ENCODE data around the gene TLDC2.
"Not testable (repeated sequence)": the region's sequence is repeated elsewhere in the genome, so short reads cannot be mapped to it uniquely, and the experiment has no call there.

The TLDC2 gene

DNA sequence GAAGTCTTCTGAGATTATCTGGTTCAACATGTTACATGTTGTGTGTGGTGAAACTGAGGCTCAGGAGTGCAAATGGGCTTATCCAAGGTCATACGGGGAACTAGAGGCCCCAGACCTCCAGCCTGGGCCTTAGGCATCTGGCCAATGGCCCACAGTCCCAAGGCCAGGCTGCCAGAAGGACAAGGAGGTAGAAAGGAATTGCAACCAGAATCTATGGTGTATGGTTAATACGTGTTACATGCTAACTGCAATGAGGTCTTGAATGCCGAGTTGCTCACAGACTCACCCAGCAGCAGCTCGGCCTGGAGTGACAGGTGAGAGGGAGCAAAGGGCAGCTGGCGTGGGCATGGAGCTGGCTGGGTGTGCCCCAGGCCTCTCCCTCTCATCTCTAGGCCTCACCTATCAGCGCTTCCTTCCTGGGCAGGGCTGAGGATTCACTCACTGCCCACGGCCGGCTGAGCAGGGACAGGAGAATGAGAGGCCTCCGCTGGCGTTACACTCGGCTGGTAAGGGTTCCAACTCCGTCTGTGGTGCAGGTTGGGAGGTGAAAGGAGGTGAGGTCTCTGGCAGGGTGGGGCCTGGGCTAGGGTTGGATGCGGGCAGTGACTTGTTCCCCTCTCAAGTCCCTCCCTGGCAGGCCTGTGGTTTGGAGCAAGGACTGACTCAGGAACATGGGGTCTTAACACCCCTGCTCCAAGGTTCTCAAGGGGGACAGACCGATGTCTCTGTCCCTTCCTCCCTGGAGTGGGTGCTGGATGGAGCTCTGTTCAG is at the start of gene TLDC2:
Gene TLDC2 (plus strand): TSS at position 437 of the 771 bp plus-strand sequence. CDS start 37 bp downstream, at position 474.
- no peak for DNase-seq (ENCODE audit: low read depth, low spot score)

DNA sequence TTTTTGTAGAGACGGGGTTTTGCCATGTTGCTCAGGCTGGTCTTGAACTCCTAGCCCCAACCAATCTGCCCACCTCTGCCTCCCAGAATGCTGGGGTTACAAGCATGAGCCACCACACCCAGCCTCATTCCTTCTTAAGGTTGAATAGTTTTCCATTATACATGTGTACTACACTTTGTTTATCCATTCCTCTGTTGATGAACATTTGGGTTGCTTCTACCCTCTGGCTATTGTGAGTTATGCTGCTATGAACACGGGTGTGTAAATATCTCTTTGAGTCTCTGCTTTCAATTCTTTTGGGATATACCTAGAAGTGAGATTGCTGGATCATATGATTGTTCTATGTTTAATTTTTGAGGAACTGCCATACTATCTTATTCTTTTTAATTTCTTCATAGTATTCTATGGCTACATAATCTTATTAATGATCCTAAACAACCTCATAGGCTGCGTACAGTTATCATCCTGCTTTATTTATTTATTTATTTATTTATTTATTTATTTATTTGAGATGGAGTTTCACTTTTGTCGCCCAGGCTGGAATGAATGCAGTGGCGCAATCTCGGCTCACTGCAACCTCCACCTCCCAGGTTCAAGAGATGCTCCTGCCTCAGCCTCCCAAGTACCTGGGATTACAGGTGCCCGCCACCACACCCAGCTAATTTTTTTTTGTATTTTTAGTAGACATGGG is 49.2 kb upstream of the TLDC2 start:
- no peak for DNase-seq (ENCODE audit: low read depth, low spot score)

DNA sequence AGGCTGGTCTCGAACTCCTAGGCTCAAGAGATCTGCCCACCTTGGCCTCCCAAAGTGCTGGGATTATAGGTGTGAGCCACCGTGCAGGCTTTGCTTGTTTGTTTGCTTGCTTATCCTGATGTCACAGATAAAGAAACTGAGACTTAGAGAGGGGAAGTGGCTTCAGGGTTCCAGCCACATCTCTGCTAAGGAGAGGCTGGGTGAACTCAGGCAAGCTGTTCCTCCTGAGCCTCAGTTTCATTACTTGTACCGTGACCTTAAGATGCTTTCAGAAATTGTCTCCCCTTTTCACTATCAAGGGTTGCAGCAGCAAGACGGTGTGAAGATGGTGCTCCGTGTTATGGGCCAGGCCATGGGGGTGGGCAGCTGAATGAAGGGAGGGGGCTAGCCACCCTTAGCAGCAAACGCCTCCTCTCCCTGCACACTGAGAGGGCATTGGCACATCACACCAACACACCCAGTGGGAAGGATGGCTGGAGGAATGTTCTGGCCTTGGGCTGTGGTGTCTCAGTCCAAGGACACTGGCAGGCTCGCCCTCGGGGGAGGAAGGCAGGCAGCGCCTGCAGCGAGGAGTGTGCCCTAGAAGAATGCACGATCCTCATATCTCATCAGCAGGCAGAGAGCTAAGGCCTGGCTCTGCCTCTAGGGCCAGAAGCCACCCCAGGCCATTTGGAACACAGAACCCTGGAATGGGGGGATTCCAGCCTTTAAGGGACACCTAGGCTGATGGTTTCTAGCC is 48.2 kb upstream of the TLDC2 start:
- no peak for DNase-seq (ENCODE audit: low read depth, low spot score)

DNA sequence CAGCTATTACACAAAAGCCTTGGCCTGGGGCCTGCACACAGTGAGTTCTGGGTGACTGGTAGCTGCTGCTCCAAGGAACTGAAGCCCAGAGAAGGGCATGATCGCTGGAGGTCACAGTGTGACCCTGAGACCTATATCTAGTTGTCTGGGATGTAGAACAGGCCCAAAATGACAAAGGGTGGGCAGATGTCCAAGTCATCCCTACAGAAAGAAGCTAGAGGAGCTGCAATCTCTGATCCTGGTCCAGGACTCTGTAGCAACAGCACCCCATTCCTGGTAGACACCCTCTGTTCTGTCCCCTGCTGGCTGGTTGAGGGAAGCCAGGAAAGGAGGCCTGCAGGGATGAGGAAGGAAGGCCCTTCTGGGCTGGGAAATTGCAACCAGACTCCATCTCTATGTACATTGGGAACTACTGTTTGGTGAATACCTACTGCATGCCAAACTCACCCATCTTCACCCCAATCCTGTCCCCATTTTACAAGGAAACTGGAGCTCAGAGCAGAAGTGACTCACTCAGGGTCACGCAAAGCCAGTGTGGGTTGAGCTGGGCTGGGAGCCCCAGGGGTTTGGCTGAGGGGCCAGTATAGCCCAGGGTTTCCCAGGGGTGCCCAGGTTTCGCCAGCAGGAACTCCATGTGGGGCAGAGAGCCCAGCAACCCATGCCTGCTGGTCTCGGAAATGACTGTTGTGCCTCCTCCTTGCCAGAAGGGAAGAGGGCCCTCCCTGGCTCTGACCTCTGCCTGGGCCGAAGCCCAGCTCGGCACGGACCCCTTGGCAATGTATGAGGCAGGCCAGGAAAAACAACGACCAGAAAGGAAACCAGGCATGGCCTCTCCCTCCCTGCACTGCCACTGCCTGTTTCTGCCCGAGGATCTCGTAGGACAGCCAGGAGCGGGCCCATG is 44.9 kb upstream of the TLDC2 start:
- DNase-seq (ENCODE audit: low read depth, low spot score): no peak

DNA sequence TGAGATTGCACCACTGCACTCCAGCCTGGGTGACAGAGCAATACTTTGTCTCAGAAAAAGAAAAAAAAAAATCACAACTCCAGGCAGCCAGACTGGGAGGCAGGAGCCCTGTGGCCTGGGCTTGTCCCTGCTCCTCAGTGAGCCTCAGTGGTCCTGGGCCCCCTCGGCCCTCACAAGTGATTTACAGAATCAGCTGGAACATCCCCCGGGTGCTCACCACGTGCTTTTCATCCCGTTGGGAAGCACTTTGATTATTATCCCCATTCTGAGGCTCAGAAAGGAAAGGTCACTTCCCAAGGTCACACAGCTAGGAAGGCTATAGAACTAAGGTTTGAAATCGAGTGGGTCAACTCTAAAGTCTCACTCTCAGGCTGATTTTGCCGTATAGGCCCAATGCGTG is 43.1 kb upstream of the TLDC2 start:
- DNase-seq (ENCODE audit: low read depth, low spot score): no peak

DNA sequence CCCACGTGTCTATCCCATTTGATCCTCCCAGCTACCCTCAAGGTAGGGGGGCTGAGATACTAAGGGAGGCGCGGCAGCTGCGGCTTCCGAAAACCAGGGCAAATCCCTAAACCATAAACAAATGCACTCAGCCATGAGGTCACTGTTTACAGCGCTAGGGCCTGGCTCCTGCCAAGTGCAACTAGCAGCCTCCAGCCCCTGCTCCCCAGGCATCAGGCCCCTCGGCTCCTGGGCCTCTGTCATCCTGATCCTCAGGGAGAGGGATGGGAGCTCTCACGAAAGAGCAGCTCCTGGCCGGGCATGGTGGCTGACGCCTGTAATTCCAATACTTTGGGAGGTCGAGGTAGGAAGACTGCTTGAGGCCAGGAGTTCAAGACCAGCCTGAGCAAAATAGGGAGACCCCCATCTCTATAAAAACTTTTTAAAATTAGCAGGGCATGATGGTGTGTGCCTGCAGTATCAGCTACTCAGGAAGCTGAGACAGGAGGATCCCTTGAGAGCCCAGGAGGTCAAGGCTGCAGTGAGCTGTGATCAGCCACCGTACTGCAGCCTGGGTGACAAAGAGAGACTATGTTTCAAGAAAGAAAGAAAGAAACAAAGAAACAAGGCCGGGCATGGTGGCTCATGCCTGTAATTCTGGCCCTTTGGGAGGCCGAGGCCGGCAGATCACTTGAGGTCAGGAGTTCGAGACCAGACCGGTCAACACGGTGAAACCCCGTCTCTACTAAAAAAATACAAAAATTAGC is 42.5 kb upstream of the TLDC2 start:
- DNase-seq (ENCODE audit: low read depth, low spot score): no peak

DNA sequence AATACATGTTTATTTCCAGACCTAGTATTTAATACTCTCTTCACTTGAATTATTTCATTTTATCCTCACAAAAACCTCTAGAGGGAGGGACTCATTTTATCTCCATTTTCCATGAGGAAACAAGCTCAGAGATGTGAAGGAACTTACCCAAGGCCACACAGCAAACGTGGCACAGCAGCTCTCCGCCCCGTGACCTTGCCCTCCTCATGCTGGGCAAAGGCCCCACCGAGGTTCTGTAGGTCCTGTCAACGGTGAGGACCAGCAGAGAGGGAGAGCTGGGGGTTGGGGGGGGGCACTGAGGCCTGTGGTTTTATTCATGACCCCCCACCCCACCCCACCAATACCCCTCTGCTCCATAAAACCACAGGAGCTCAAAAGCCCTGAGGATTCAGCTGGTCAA is 40.9 kb upstream of the TLDC2 start:
- no peak for DNase-seq (ENCODE audit: low read depth, low spot score)

DNA sequence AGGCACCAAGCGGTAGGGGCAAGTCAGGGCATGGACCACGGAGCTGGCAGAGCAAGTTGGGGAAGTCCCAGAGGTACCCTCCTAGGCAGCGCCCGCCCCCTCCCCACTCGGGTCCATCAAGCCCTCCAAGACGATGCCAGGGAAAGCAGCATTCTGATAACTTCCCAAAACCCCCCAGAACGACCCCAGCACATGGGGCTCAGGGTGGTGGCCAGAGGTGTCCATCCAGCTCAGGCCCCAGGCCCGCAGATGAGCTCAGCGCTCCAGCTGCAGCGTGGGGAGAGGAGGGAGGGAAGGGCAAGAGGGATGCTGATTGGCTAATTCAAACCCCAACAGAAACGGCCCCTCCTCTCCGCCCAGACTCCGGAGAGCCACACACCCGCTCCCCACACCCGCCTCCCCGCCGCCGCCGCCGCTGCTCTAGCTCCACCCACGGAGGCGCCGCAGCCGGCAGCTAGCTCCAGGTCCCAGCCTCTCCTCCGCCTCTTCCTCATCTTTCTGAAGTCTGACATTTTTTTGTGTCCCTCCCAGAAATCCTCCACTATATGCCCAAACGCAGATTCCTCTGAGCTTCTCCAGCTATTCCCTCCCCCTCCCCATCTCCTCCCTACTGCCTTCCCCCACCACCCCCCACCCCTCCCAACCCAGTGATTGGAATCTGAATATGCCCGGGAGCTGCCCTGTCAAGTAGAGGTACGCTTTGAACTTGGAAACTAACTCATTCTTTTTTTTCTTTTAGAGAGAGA is 40.3 kb upstream of the TLDC2 start:
- DNase-seq (ENCODE audit: low read depth, low spot score): peak; percentile 82

DNA sequence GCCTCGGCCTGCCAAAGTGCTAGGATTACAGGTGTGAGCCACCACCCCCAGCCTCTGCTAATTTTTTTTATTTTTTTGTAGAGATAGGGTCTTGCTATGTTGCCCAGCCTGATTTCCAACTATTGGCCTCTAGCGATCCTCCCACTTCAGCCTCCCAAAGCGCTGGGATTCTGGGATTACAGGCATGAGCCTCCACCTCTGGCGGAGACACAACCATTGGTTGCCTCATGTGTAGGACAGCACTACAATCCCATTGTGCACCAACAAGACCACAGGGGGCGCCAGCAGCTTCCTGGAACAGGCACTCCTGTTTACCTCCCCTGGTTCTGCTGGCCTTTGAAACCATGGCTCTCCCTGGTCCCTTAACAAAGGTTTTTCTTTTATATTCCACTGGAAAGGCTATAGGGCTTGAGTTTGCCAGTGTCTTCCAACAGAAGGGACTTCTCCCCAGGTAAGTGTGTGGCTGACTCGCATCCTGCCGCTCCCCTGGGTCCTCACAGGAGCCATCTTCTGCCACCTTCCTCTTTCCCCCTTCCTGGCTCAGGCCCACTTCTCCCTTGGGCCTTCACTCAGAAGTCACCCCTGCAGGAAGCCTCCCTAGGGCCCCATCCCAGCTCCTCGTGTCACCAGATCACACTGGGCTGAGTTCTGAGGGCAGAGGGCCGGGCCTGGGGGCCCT is 39.2 kb upstream of the TLDC2 start:
- no peak for DNase-seq (ENCODE audit: low read depth, low spot score)

DNA sequence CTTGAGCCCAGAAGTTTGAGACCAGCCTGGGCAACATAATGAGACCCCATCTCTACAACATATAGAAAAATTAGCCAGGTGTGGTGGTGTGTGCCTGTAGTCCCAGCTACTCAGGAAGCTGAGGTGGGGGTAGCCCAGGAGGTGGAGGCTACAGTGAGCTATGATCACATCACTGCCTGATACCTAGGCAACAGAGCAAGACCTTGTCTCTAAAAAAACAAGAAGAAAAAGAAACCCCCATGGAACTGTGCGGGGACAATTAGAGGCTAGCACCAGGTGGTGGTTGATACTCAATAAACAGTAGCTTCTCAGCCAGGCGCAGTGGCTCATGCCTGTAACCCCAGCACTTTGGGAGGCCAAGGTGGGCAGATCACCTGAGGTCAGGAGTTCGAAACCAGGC is 37.6 kb upstream of the TLDC2 start:
- DNase-seq (ENCODE audit: low read depth, low spot score): not testable (repeated sequence)

DNA sequence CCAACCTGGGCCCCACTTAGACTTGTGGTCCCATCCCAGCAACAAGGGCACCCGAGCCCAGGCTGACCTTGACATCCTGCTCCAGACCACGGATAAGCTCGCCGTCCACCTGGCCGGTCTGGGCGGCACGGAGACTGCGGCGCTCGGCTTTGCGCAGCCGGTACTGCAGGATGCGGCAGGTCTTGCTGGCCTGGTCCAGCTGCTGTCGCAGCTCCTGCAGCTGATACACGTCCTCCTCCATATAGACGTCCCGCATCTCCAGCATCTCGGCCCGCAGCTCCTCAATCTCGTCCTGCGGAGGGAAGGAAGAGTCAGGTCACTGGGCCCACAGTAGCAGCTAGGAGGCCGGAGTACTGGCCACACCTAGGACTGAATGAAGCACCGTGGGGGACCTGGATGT is 36.8 kb upstream of the TLDC2 start:
- no peak for DNase-seq (ENCODE audit: low read depth, low spot score)

DNA sequence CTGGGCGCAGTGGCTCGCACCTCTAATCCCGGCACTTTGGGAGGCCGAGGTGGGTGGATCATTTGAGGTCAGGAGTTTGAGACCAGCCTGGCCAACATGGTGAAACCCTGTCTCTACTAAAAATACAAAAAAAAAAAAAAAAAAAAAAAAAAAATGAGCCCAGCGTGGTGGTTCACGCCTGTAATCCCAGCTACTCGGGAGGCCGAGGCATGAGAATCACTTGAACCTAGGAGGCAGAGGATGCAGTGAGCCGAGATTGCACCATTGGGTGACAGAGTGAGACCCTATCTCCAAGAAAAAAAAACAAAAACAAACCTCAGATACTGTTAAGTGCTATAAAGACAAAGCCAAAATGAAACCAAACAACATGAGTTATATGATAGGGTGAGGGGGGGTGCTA is 34.9 kb upstream of the TLDC2 start:
- not testable (repeated sequence) for DNase-seq (ENCODE audit: low read depth, low spot score)

DNA sequence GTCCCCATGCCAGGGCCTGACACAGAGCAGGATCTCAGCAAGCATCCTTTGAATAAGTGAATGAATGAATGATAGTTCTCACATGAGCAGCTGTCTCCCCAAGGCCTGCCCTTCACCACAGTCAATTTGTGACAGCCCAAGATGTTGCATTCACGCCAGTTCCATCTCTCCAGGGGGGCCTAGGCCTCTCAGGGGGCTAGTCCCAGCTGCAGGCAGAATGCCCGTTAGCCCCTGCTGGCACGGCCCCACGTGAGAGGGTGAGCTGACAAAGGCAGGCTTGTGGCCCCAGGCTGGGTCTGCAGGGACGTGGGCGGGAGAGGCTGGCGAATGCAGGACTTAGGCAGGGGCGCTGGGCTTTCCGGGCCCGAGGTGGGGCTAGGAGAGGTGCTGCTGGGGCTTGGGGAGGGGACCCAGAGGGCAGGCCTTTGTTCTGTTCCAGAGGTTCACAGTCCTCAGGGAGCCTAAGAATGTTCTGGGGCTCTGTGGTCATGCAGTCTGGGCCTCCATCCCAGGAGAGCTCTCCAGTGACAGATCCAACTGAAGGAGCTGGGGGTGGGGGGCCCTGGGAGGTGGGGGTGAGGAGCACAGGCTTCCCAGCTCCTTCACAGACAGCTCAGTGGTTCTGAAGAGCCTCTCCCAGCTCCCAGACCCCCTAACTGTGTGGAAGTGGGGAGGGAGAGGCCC is 30.5 kb upstream of the TLDC2 start:
- no peak for DNase-seq (ENCODE audit: low read depth, low spot score)

DNA sequence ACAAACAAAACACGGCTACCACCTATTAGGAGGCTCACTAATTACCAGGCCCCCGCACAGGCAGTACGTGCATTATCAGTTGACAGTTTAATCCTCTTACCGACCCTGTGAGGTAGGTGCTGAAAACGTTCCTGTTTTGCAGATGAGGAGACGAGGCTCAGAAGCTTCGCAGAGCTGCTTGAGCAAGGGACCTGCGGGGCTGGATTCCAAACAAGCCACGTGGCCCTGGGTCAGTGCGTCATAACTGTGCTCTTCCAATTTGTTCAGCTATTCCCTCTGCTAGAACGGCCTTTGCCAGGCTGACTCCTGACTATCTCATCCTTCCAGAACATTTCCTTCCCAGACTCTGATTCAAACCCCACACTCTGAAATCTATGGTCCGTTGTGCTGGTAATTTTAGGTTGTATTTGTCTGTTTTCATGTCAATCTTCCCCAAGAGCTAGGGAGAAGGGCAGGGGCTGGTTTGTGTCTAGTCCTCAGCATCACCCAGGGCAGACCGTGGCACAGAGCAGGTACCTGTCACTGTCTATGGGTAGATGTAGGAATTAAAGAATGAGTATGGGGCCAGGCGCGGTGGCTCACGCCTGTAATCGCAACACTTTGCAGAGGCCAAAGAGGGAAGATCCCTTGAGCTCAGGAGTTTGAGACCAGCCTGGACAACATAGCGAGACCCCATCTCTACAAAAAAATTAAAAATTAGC is 28.8 kb upstream of the TLDC2 start:
- no peak for DNase-seq (ENCODE audit: low read depth, low spot score)

DNA sequence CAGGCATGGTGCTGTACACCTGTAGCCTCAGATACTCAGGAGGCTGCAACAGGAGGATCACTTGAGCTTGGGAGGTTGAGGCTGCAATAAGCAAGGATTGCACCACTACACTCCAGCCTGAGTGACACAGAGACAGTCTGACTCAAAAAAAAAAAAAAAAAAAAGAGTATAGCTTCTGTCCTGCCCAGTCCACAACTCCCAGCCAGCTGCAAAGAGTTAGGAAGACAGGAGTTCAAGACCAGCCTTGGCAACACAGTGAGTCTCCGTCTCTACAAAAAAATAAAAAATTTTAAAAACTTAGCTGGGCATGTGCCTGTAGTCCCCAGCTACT is 28.3 kb upstream of the TLDC2 start:
- DNase-seq (ENCODE audit: low read depth, low spot score): no peak

DNA sequence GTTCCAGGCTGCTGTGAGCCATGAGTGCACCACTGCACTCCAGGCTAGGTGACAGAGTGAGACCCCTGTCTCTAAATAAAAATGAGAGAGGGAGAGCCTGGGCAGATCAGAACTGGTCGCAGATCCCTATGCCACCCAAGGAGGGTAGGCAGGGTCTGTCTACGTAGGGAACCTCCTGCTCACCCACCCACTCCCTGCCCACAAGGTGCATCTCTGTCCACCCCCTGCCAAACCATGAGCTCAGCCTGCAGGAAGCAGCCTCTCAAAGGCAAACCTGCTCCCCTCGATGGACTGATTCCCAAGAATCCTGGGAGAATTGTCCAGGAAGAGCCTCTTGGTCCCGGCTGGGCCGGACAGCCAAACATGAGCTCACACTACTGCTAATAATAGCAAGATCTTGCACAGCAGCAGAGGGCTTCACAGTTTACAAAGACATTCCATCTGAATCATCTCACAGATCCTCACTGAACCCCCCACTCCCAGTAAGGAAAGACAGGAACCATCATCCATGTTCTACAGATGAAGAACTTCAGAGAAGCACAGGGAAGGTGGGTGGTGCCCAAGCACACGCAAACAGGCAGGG is 27.8 kb upstream of the TLDC2 start:
- peak; percentile 58 for DNase-seq (ENCODE audit: low read depth, low spot score)

DNA sequence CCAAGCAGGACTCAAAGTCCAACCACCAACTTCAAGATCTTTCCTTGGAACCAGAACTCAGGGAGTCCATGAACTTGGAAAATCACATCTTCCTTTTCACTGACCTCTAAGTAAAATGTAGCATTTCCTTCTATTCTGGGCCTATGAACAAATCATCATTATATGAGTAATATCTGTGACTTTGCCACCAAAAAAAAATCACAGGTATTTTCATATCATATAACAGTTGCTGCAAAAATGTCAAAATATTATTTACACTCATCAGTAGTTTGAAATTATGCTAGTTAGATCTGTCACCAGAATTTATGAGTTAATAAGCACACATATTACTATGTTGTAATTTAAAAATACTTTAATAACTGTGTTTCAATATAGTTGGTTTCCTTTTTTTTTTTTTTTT is 27.3 kb upstream of the TLDC2 start:
- DNase-seq (ENCODE audit: low read depth, low spot score): no peak
